Measurements from ENCODE around the gene SPON1.
"Not testable (repeated sequence)": the region's sequence is repeated elsewhere in the genome, so short reads cannot be mapped to it uniquely, and the experiment has no call there.

Gene SPON1

DNA sequence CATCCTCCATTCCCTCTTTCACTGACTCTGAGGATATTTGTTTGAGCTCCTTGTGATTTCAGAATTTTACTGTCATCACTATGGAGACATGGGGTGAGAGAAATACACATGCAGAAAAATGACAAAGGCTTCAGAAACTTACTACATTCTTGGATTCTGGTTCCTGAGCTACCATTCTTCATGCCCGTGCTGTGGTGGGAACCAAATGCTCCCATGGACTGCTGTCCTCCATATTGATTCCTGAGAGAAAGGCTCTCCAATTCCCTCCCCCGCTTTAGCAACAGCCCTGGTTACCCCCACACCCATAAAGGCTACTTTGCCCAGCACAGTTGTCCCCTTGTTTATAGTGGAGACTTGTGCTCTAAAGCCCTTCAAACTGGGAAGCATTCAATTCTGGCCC, 201.1 kb downstream of the SPON1 start:
- TF ChIP-seq, protein P1, sequence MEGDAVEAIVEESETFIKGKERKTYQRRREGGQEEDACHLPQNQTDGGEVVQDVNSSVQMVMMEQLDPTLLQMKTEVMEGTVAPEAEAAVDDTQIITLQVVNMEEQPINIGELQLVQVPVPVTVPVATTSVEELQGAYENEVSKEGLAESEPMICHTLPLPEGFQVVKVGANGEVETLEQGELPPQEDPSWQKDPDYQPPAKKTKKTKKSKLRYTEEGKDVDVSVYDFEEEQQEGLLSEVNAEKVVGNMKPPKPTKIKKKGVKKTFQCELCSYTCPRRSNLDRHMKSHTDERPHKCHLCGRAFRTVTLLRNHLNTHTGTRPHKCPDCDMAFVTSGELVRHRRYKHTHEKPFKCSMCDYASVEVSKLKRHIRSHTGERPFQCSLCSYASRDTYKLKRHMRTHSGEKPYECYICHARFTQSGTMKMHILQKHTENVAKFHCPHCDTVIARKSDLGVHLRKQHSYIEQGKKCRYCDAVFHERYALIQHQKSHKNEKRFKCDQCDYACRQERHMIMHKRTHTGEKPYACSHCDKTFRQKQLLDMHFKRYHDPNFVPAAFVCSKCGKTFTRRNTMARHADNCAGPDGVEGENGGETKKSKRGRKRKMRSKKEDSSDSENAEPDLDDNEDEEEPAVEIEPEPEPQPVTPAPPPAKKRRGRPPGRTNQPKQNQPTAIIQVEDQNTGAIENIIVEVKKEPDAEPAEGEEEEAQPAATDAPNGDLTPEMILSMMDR (IDR thresholded peaks at IDR 0.05; ENCODE audit: insufficient read depth, low read length, poor library complexity, severe bottlenecking): no peak
- DNase-seq (ENCODE audit: extremely low read depth, insufficient read length): no peak
- H3K4me3 ChIP-seq (replicated peaks; ENCODE audit: low read depth, low read length): no peak overlapping the region
- H3K27me3 ChIP-seq (replicated peaks; ENCODE audit: control insufficient read depth, insufficient read depth, low read length): no peaks in the 10 kb centered on the region
- H3K36me3 ChIP-seq (ENCODE audit: control insufficient read depth, insufficient read depth, low read length): no peaks in the 10 kb centered on the region

DNA sequence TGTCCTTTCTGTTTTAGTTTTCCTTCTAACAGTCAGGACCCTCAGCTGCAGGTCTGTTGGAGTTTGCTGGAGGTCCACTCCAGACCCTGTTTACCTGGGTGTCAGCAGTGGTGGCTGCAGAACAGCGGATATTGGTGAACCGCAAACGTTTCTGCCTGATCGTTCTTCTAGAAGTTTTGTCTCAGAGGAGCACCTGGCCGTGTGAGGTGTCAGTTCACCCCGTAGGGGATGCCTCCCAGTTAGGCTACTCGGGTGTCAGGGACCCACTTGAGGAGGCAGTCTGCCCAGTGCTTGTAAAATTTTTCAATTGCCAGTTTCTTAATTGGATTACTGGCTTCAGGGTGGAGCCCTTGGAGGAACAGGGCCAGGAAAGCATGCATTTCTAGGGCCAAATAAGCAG, 211.2 kb downstream of the SPON1 start:
- H3K4me3 ChIP-seq (replicated peaks; ENCODE audit: low read depth, low read length); H3K36me3 ChIP-seq (ENCODE audit: control insufficient read depth, insufficient read depth, low read length); DNase-seq (ENCODE audit: extremely low read depth, insufficient read length); H3K27me3 ChIP-seq (replicated peaks; ENCODE audit: control insufficient read depth, insufficient read depth, low read length): not testable (repeated sequence)

DNA sequence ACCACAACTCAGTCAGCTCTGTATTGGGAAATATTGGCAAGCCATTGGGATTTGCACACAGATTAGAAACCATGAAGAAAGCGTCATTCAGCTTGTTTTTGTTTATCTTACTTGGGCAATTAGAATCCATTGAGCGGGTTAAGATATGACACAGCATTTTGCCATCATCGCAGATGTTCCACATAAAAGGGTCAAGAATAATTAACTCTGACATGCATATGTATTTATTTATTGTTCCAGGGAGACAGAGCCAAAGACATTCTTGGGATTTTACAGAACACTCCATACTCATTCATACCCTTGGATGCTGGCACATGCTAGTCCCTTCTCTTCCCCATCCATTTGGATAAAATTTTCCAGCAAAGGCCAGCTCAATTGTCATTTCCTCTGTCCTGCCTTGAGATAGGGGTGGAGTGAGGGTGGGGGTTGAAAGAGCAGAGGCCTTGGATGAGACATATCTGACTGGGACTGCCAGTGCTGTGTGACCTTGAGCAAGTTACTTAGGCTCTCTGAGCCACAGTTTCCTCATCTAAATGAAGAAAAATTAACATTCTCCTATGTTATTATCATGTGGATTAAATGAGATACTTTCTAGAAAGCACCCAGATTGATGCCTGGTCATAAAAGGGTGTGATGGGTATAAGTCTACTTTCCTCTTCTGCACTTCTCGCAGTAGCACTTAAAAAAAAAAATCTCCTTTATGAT, 216.7 kb downstream of the SPON1 start:
- H3K36me3 ChIP-seq (ENCODE audit: control insufficient read depth, insufficient read depth, low read length): no peaks in the 10 kb centered on the region
- H3K4me3 ChIP-seq (replicated peaks; ENCODE audit: low read depth, low read length): no peak overlapping the region
- DNase-seq (ENCODE audit: extremely low read depth, insufficient read length): no peak
- no peaks in the 10 kb centered on the region for H3K27me3 ChIP-seq (replicated peaks; ENCODE audit: control insufficient read depth, insufficient read depth, low read length)
- TF ChIP-seq, protein P1 (IDR thresholded peaks at IDR 0.05; ENCODE audit: insufficient read depth, low read length, poor library complexity, severe bottlenecking): no peak

DNA sequence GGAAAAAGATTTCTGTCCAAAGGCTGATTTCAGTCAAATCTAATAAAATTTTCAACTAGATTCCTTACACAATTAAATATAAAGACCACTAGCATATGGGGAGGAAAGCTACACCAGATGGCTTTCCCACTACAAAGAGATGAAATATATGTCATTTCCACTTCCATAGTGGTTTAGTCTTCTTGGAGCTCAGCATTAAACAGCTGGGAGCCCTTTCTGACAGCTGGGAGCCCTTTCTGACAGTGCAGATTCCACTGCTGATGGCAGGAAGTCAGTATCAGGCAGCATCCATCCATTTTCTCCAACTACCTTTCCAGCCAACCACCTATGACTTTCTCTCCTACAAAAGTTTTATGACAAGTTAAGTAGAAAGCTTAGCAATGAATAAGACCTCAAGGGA, 218.6 kb downstream of the SPON1 start:
- no peak overlapping the region for H3K4me3 ChIP-seq (replicated peaks; ENCODE audit: low read depth, low read length)
- no peak for DNase-seq (ENCODE audit: extremely low read depth, insufficient read length)
- no peaks in the 10 kb centered on the region; the same call in 1 of the 2 replicates for H3K27me3 ChIP-seq (replicated peaks; ENCODE audit: control insufficient read depth, insufficient read depth, low read length)

DNA sequence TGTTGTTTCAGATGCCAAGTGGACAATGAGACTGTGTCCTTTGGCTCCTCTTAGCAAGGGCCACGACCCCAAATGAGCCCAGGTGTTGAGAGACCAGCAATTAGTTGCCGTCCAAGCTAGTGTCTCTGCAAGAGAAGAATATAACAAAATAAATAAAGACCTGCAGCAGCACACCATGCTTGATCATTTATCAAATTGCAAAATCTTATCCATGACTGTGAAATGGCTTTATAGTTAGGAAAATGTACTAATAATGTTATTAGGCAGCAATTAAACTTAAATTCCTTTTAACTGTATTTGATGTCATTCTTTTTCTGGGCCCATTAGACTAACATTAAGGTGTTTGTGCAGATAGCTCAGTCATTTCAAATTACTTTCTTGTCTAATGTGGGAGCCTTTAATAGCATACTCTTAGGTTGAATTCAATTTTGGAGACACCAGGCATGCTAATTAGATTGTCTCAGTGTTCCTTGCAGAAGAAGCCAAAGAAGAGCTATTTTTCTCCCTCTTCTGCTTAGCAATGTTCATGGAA, 220.4 kb downstream of the SPON1 start:
- H3K27me3 ChIP-seq (replicated peaks; ENCODE audit: control insufficient read depth, insufficient read depth, low read length): no peaks in the 10 kb centered on the region; the same call in 1 of the 2 replicates
- TF ChIP-seq, protein P1 (IDR thresholded peaks at IDR 0.05; ENCODE audit: insufficient read depth, low read length, poor library complexity, severe bottlenecking): no peak
- no peak for DNase-seq (ENCODE audit: extremely low read depth, insufficient read length)
- H3K4me3 ChIP-seq (replicated peaks; ENCODE audit: low read depth, low read length): no peak overlapping the region
- H3K36me3 ChIP-seq (ENCODE audit: control insufficient read depth, insufficient read depth, low read length): no peaks in the 10 kb centered on the region

More for the DNA sequence above, 218.6 kb downstream of the SPON1 start:
- no peaks in the 10 kb centered on the region for H3K36me3 ChIP-seq (ENCODE audit: control insufficient read depth, insufficient read depth, low read length)
- TF ChIP-seq, protein P1 (IDR thresholded peaks at IDR 0.05; ENCODE audit: insufficient read depth, low read length, poor library complexity, severe bottlenecking): no peak

DNA sequence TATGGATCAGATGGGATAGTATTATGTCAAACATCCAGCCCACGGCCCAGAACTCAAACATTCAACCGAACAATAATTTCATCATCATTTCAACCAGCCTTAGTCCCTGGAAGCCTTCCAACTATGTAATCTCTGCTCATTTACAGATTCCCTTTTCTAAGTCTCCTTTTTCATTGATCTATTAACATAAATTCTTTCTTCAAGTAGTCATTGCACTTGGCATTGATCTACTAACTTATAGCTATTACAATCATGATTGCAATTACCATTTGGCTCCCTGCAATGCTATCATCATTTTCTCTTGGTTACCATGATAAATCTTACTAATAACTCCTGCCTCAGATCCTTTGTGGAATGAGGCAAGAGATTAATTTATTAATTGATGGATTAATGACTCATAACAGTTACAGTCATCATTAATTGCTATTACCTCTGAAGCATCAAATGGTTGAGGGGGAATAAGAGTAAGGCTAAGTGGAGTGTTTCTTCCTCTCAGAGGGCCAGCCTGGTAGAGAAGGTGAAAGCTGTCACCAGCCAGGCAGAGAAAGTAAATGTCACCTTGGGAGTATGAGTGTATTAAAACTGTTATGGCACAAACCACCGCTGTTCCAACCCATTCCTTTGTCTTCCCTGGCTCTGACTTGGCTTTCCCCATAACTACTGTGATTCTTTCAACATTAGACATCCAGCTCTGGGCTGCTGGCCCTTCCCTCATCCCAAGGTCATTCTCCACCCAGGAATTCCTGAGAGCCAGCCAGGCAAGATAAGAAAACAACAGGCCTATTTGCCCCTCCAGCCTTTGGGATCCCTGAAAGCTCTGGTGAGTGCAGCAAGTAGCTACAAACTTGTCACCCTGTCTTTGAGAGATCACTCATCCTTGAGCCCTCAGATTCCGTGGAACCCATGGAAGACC, 221.8 kb downstream of the SPON1 start:
- Histone ChIP-seq H3K4me3 (replicated peaks; ENCODE audit: low read depth, low read length) (no peak overlapping the region), H3K36me3 (ENCODE audit: control insufficient read depth, insufficient read depth, low read length) (no peaks in the 10 kb centered on the region), H3K27me3 (replicated peaks; ENCODE audit: control insufficient read depth, insufficient read depth, low read length) (no peaks in the 10 kb centered on the region; the same call in 1 of the 2 replicates)
- TF ChIP-seq, protein P1 (IDR thresholded peaks at IDR 0.05; ENCODE audit: insufficient read depth, low read length, poor library complexity, severe bottlenecking): no peak
- DNase-seq (ENCODE audit: extremely low read depth, insufficient read length): no peak

Measured in GM06990 (cell line).